ENCODE data around the gene KCNJ10.

KCNJ10 gene

GRCh38 chr1:160006312-160006940 lies 63.5 kb downstream of the KCNJ10 start:
- no peak for TF ChIP-seq CREB1 (IDR thresholded peaks at IDR 0.05; ENCODE audit: low read depth)
- no peak for TF ChIP-seq TAF1 (IDR thresholded peaks at IDR 0.05; ENCODE audit: low read depth)
- TF ChIP-seq MAX (IDR thresholded peaks at IDR 0.05) = 0 out of 2 replicates have a peak, but pooled peaks have one; percentile 13
- TF ChIP-seq FOXM1 (IDR thresholded peaks at IDR 0.05; ENCODE audit: borderline replicate concordance, low read depth) = no peak
- no peak for TF ChIP-seq CEBPB (IDR thresholded peaks at IDR 0.05)
- TF ChIP-seq RAD21 (IDR thresholded peaks at IDR 0.05; ENCODE audit: low read depth) = peak; percentile 96
- no peak for TF ChIP-seq NFIC (IDR thresholded peaks at IDR 0.05)
- no peak for TF ChIP-seq REST (IDR thresholded peaks at IDR 0.05; ENCODE audit: low read depth)
- TF ChIP-seq USF1 (IDR thresholded peaks at IDR 0.05) = no peak
- TF ChIP-seq EP300 (IDR thresholded peaks at IDR 0.05; ENCODE audit: borderline replicate concordance) = no peak

GRCh38 chr1:160005070-160005469 lies 64.9 kb downstream of the KCNJ10 start:
- TF ChIP-seq RAD21 (IDR thresholded peaks at IDR 0.05; ENCODE audit: low read depth) (no peak), CREB1 (IDR thresholded peaks at IDR 0.05; ENCODE audit: low read depth) (no peak), USF1 (IDR thresholded peaks at IDR 0.05) (no peak), NFIC (IDR thresholded peaks at IDR 0.05) (no peak), TEAD4 (IDR thresholded peaks at IDR 0.05) (no peak), REST (IDR thresholded peaks at IDR 0.05; ENCODE audit: low read depth) (no peak), CEBPB (IDR thresholded peaks at IDR 0.05) (no peak), TCF12 (IDR thresholded peaks at IDR 0.05; ENCODE audit: low read depth) (no peak), TAF1 (IDR thresholded peaks at IDR 0.05; ENCODE audit: low read depth) (no peak), ZBTB7A (IDR thresholded peaks at IDR 0.05; ENCODE audit: low read depth) (no peak), YY1 (IDR thresholded peaks at IDR 0.05; ENCODE audit: low read depth) (no peak), EP300 (IDR thresholded peaks at IDR 0.05; ENCODE audit: borderline replicate concordance) (no peak), EGR1 (IDR thresholded peaks at IDR 0.05) (no peak), FOXM1 (IDR thresholded peaks at IDR 0.05; ENCODE audit: borderline replicate concordance, low read depth) (no peak), MAX (IDR thresholded peaks at IDR 0.05) (no peak)

- TF ChIP-seq FOXM1 (IDR thresholded peaks at IDR 0.05; ENCODE audit: borderline replicate concordance, low read depth) = no peak
- no peak for TF ChIP-seq TCF12 (IDR thresholded peaks at IDR 0.05; ENCODE audit: low read depth)
- no peak for TF ChIP-seq MAX (IDR thresholded peaks at IDR 0.05)
- TF ChIP-seq REST (IDR thresholded peaks at IDR 0.05; ENCODE audit: low read depth) = no peak
- TF ChIP-seq EGR1 (IDR thresholded peaks at IDR 0.05) = no peak
- no peak for TF ChIP-seq TEAD4 (IDR thresholded peaks at IDR 0.05)
- no peak for TF ChIP-seq EP300 (IDR thresholded peaks at IDR 0.05; ENCODE audit: borderline replicate concordance)
- no peak for TF ChIP-seq ZBTB7A (IDR thresholded peaks at IDR 0.05; ENCODE audit: low read depth)
- no peak for TF ChIP-seq YY1 (IDR thresholded peaks at IDR 0.05; ENCODE audit: low read depth)
- no peak for TF ChIP-seq NFIC (IDR thresholded peaks at IDR 0.05)
- no peak for TF ChIP-seq TAF1 (IDR thresholded peaks at IDR 0.05; ENCODE audit: low read depth)
- TF ChIP-seq CEBPB (IDR thresholded peaks at IDR 0.05) = no peak
Measured at GRCh38 chr1:160004425-160004824, 65.5 kb downstream of the KCNJ10 start.

- TF ChIP-seq CREB1 (IDR thresholded peaks at IDR 0.05; ENCODE audit: low read depth) (no peak), FOXM1 (IDR thresholded peaks at IDR 0.05; ENCODE audit: borderline replicate concordance, low read depth) (no peak), TAF1 (IDR thresholded peaks at IDR 0.05; ENCODE audit: low read depth) (no peak), REST (IDR thresholded peaks at IDR 0.05; ENCODE audit: low read depth) (no peak), MAX (IDR thresholded peaks at IDR 0.05) (no peak), TCF12 (IDR thresholded peaks at IDR 0.05; ENCODE audit: low read depth) (no peak), USF1 (IDR thresholded peaks at IDR 0.05) (no peak), NFIC (IDR thresholded peaks at IDR 0.05) (no peak), EGR1 (IDR thresholded peaks at IDR 0.05) (no peak), ZBTB7A (IDR thresholded peaks at IDR 0.05; ENCODE audit: low read depth) (no peak), RAD21 (IDR thresholded peaks at IDR 0.05; ENCODE audit: low read depth) (no peak), EP300 (IDR thresholded peaks at IDR 0.05; ENCODE audit: borderline replicate concordance) (no peak), TEAD4 (IDR thresholded peaks at IDR 0.05) (no peak), YY1 (IDR thresholded peaks at IDR 0.05; ENCODE audit: low read depth) (no peak), CEBPB (IDR thresholded peaks at IDR 0.05) (no peak)
Measured at GRCh38 chr1:160004001-160004400, 66.0 kb downstream of the KCNJ10 start.
